ENCODE results near the gene PGM2L1. TPM values are rescaled to one million over a fixed set of nuclear protein-coding genes. Genes with fewer than 3 reads are reported as not detected.

PGM2L1 gene
- total RNA-seq, 1 donor from 2014 or later: 18.6 TPM

- no peak for DNase-seq (ENCODE audit: low spot score in 2 of 2, unreplicated experiment in 2 of 2)
- Mint-ChIP-seq H3K4me1 (peaks cover 10% of the 10 kb centered on the region), H3K27me3 (ENCODE audit: low read depth) (no peaks in the 10 kb centered on the region), H3K4me3 (no peak overlapping the region), H3K36me3 (peaks cover 2% of the 10 kb centered on the region), H3K9me3 (no peaks in the 10 kb centered on the region), H3K27ac (no peak overlapping the region)
- TF ChIP-seq, protein P1, sequence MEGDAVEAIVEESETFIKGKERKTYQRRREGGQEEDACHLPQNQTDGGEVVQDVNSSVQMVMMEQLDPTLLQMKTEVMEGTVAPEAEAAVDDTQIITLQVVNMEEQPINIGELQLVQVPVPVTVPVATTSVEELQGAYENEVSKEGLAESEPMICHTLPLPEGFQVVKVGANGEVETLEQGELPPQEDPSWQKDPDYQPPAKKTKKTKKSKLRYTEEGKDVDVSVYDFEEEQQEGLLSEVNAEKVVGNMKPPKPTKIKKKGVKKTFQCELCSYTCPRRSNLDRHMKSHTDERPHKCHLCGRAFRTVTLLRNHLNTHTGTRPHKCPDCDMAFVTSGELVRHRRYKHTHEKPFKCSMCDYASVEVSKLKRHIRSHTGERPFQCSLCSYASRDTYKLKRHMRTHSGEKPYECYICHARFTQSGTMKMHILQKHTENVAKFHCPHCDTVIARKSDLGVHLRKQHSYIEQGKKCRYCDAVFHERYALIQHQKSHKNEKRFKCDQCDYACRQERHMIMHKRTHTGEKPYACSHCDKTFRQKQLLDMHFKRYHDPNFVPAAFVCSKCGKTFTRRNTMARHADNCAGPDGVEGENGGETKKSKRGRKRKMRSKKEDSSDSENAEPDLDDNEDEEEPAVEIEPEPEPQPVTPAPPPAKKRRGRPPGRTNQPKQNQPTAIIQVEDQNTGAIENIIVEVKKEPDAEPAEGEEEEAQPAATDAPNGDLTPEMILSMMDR (IDR thresholded peaks at IDR 0.05; ENCODE audit: unreplicated experiment): no peak
These were observed 13.6 kb downstream of the PGM2L1 start for GRCh38 chr11:74384641-74385040.

DNA sequence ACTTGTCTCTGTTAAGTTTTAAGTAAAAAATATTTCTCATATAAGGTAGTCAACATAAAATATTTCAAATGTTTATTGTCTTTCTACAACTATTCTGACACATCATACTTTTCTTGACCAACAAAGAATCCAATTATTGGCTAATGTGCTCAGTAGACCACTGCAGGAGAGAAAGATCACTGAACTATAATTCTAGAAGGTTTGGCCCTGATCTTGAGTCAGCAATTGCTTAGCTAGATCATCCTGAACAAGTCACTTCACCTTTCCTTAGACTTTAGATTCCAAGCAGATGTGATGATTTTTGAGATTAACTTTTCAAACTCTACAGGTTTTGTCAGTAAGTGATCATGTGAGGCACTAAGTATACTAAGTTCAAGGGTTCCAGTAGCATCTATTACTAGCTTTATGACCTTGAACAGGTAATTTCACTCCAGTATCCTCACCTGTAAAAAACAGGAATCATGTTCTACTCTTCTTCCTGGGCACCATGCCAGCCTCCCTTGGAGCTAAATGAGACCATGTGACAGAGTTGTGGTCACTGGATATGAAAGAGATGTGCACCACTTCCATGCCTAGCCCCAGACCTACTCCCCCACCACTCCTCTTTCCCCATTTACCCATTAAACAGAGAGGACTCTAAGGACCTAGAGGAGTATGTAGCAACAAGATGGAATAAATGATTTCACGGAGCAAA, 17.3 kb downstream of the PGM2L1 start:
- TF ChIP-seq, protein P1 (IDR thresholded peaks at IDR 0.05; ENCODE audit: unreplicated experiment): no peak
- peaks cover 2% of the 10 kb centered on the region for H3K36me3 Mint-ChIP-seq

DNA sequence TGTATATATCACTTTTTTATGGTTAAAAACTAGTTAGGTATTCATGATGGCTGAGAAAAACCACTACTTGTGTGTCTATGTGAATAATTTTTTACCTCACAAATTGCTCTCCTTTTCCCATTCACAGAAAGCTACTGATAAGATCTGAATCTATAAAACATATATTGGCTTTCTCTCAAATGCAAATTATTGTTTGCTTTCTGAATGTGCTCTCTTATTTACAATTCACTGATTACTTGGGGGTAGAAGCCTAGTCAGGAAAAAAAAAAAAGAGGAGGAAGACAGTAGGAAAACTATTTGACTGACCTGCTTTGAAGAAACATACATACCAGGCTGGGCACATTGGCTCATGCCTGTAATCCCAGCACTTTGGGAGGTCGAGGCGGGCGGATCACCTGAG, 20.5 kb downstream of the PGM2L1 start:
- H3K27ac Mint-ChIP-seq: no peak overlapping the region
- H3K4me1 Mint-ChIP-seq: peaks cover 10% of the 10 kb centered on the region
- H3K27me3 Mint-ChIP-seq (ENCODE audit: low read depth): no peaks in the 10 kb centered on the region
- DNase-seq (ENCODE audit: low spot score in 2 of 2, unreplicated experiment in 2 of 2): no peak
- no peak overlapping the region for H3K4me3 Mint-ChIP-seq
- H3K36me3 Mint-ChIP-seq: peaks cover 11% of the 10 kb centered on the region
- TF ChIP-seq, protein P1 (IDR thresholded peaks at IDR 0.05; ENCODE audit: unreplicated experiment): no peak
- no peaks in the 10 kb centered on the region for H3K9me3 Mint-ChIP-seq

More for the DNA sequence above, 17.3 kb downstream of the PGM2L1 start:
- Mint-ChIP-seq H3K4me1 (peaks cover 2% of the 10 kb centered on the region), H3K9me3 (no peaks in the 10 kb centered on the region), H3K27ac (no peak overlapping the region), H3K4me3 (no peak overlapping the region), H3K27me3 (ENCODE audit: low read depth) (no peaks in the 10 kb centered on the region)
- no peak for DNase-seq (ENCODE audit: low spot score in 2 of 2, unreplicated experiment in 2 of 2)

DNA sequence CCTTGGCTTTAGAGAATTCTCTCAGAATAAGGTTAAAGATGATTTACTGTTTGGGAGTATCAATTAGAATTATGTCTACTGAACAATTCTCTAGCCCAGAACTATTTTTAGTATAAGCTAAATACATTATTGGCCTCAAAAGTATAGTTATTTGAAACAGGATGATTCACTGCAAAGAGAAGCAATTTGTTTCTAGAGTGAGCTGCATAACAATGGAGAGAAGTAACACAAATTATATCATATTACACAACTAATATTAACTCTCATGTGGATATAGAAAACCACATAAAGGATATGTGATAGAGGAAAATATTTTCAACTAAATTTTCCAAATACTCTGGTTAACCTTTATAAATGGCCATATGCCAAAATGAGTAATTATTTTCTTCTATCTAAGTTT, 24.9 kb downstream of the PGM2L1 start:
- no peak for DNase-seq (ENCODE audit: low spot score in 2 of 2, unreplicated experiment in 2 of 2)
- Mint-ChIP-seq H3K27me3 (ENCODE audit: low read depth) (no peaks in the 10 kb centered on the region), H3K4me3 (no peak overlapping the region)

GRCh38 chr11:74371269-74372052, 26.8 kb downstream of the PGM2L1 start:
- TF ChIP-seq, protein P1 (IDR thresholded peaks at IDR 0.05; ENCODE audit: unreplicated experiment): no peak
- H3K4me3 Mint-ChIP-seq: no peak overlapping the region
- H3K27ac Mint-ChIP-seq: peak overlapping the region; percentile 71

More for the DNA sequence above, 24.9 kb downstream of the PGM2L1 start:
- H3K4me1 Mint-ChIP-seq: peaks cover 25% of the 10 kb centered on the region
- H3K9me3 Mint-ChIP-seq: no peaks in the 10 kb centered on the region
- no peak overlapping the region for H3K27ac Mint-ChIP-seq
- H3K36me3 Mint-ChIP-seq: peaks cover 9% of the 10 kb centered on the region
- TF ChIP-seq, protein P1 (IDR thresholded peaks at IDR 0.05; ENCODE audit: unreplicated experiment): no peak

More at GRCh38 chr11:74371269-74372052, 26.8 kb downstream of the PGM2L1 start:
- no peak for DNase-seq (ENCODE audit: low spot score in 2 of 2, unreplicated experiment in 2 of 2)
- Mint-ChIP-seq H3K27me3 (ENCODE audit: low read depth) (no peaks in the 10 kb centered on the region), H3K9me3 (no peaks in the 10 kb centered on the region), H3K36me3 (peaks cover 9% of the 10 kb centered on the region), H3K4me1 (peaks cover 25% of the 10 kb centered on the region)
